ENCODE results near the gene SYT3. TPM values are rescaled to one million over a fixed set of nuclear protein-coding genes. Genes with fewer than 3 reads are reported as not detected.

The SYT3 gene
- total RNA-seq, 1 donor from 2014 or later: not detected

GRCh38 chr19:50658441-50659317, 19.0 kb upstream of the SYT3 start:
- DNase-seq (ENCODE audit: low spot score): peak; percentile 65
- Mint-ChIP-seq H3K9me3 (peaks cover 21% of the 10 kb centered on the region), H3K36me3 (ENCODE audit: low read depth) (peaks cover 5% of the 10 kb centered on the region), H3K4me3 (ENCODE audit: low read depth) (peak overlapping the region; percentile 77), H3K27ac (peak overlapping the region; percentile 94), H3K4me1 (ENCODE audit: low read depth) (peaks cover 14% of the 10 kb centered on the region), H3K27me3 (ENCODE audit: low read depth) (peaks cover 25% of the 10 kb centered on the region)
- intact Hi-C loops (cut with micrococcal nuclease): no loop called here

GRCh38 chr19:50657712-50658440, 18.2 kb upstream of the SYT3 start:
- Mint-ChIP-seq H3K27me3 (ENCODE audit: low read depth) (peaks cover 21% of the 10 kb centered on the region), H3K4me3 (ENCODE audit: low read depth) (peak overlapping the region; percentile 77), H3K9me3 (peaks cover 21% of the 10 kb centered on the region), H3K4me1 (ENCODE audit: low read depth) (peaks cover 14% of the 10 kb centered on the region), H3K36me3 (ENCODE audit: low read depth) (peaks cover 5% of the 10 kb centered on the region), H3K27ac (peak overlapping the region; percentile 94)
- DNase-seq (ENCODE audit: low spot score): peak; percentile 82
- intact Hi-C loops (cut with micrococcal nuclease): no loop called here

- peaks cover 18% of the 10 kb centered on the region for H3K27me3 Mint-ChIP-seq (ENCODE audit: low read depth)
- DNase-seq (ENCODE audit: low spot score): no peak
- H3K4me3 Mint-ChIP-seq (ENCODE audit: low read depth): no peak overlapping the region
- peaks cover 21% of the 10 kb centered on the region for H3K9me3 Mint-ChIP-seq
- intact Hi-C loops (cut with micrococcal nuclease): no loop called here
- H3K27ac Mint-ChIP-seq: peak overlapping the region; percentile 12
- H3K36me3 Mint-ChIP-seq (ENCODE audit: low read depth): peaks cover 5% of the 10 kb centered on the region
- H3K4me1 Mint-ChIP-seq (ENCODE audit: low read depth): peaks cover 14% of the 10 kb centered on the region
Measured at GRCh38 chr19:50657222-50657669, 17.6 kb upstream of the SYT3 start.

GRCh38 chr19:50654882-50655281, 15.2 kb upstream of the SYT3 start:
- DNase-seq (ENCODE audit: low spot score): no peak
- Mint-ChIP-seq H3K4me3 (ENCODE audit: low read depth) (no peak overlapping the region), H3K27ac (no peak overlapping the region), H3K27me3 (ENCODE audit: low read depth) (peaks cover 6% of the 10 kb centered on the region), H3K36me3 (ENCODE audit: low read depth) (peaks cover 5% of the 10 kb centered on the region), H3K4me1 (ENCODE audit: low read depth) (peaks cover 14% of the 10 kb centered on the region), H3K9me3 (peaks cover 21% of the 10 kb centered on the region)
- intact Hi-C loops (cut with micrococcal nuclease): no loop called here

- H3K4me1 Mint-ChIP-seq (ENCODE audit: low read depth): peaks cover 7% of the 10 kb centered on the region
- peaks cover 15% of the 10 kb centered on the region for H3K9me3 Mint-ChIP-seq
- H3K27ac Mint-ChIP-seq: no peak overlapping the region
- H3K36me3 Mint-ChIP-seq (ENCODE audit: low read depth): no peaks in the 10 kb centered on the region
- H3K27me3 Mint-ChIP-seq (ENCODE audit: low read depth): peaks cover 6% of the 10 kb centered on the region
- no peak overlapping the region for H3K4me3 Mint-ChIP-seq (ENCODE audit: low read depth)
- intact Hi-C loops (cut with micrococcal nuclease): no loop called here
- DNase-seq (ENCODE audit: low spot score): no peak
Measured at GRCh38 chr19:50652722-50653121, 13.0 kb upstream of the SYT3 start.

GRCh38 chr19:50651174-50651573, 11.5 kb upstream of the SYT3 start:
- peaks cover 6% of the 10 kb centered on the region for H3K27me3 Mint-ChIP-seq (ENCODE audit: low read depth)
- H3K9me3 Mint-ChIP-seq: peaks cover 7% of the 10 kb centered on the region
- no peak overlapping the region for H3K27ac Mint-ChIP-seq
- H3K36me3 Mint-ChIP-seq (ENCODE audit: low read depth): no peaks in the 10 kb centered on the region
- H3K4me3 Mint-ChIP-seq (ENCODE audit: low read depth): no peak overlapping the region
- DNase-seq (ENCODE audit: low spot score): no peak
- intact Hi-C loops (cut with micrococcal nuclease): no loop called here
- H3K4me1 Mint-ChIP-seq (ENCODE audit: low read depth): no peaks in the 10 kb centered on the region

- H3K27me3 Mint-ChIP-seq (ENCODE audit: low read depth): peaks cover 6% of the 10 kb centered on the region
- H3K27ac Mint-ChIP-seq: no peak within 1 kb of the TSS
- H3K9me3 Mint-ChIP-seq: peaks cover 1% of the 10 kb centered on the region
- H3K4me1 Mint-ChIP-seq (ENCODE audit: low read depth): no peaks in the 10 kb centered on the region
- intact Hi-C loops (cut with micrococcal nuclease): no loop called here
- H3K4me3 Mint-ChIP-seq (ENCODE audit: low read depth): no peak within 1 kb of the TSS
- no peaks in the 10 kb centered on the region for H3K36me3 Mint-ChIP-seq (ENCODE audit: low read depth)
- no peak for DNase-seq (ENCODE audit: low spot score)
Measured at GRCh38 chr19:50649433-50650391, 10.0 kb upstream of the SYT3 start, which contains the start of gene C19orf81. Gene C19orf81 (plus strand): TSS chr19:50649445. CDS start chr19:50649445, 0 bp downstream.

GRCh38 chr19:50648659-50649058, 9.0 kb upstream of the SYT3 start:
- Mint-ChIP-seq H3K27me3 (ENCODE audit: low read depth) (peaks cover under 1% of the 10 kb centered on the region), H3K27ac (no peak overlapping the region), H3K4me1 (ENCODE audit: low read depth) (no peaks in the 10 kb centered on the region), H3K4me3 (ENCODE audit: low read depth) (no peak overlapping the region), H3K36me3 (ENCODE audit: low read depth) (no peaks in the 10 kb centered on the region), H3K9me3 (no peaks in the 10 kb centered on the region)
- intact Hi-C loops (cut with micrococcal nuclease): no loop called here
- DNase-seq (ENCODE audit: low spot score): no peak

GRCh38 chr19:50647879-50648615, 8.4 kb upstream of the SYT3 start:
- Mint-ChIP-seq H3K9me3 (no peaks in the 10 kb centered on the region), H3K4me3 (ENCODE audit: low read depth) (no peak overlapping the region), H3K36me3 (ENCODE audit: low read depth) (no peaks in the 10 kb centered on the region), H3K27ac (no peak overlapping the region), H3K27me3 (ENCODE audit: low read depth) (no peaks in the 10 kb centered on the region), H3K4me1 (ENCODE audit: low read depth) (no peaks in the 10 kb centered on the region)
- intact Hi-C loops (cut with micrococcal nuclease): no loop called here
- no peak for DNase-seq (ENCODE audit: low spot score)

- Mint-ChIP-seq H3K4me1 (ENCODE audit: low read depth) (no peaks in the 10 kb centered on the region), H3K27ac (no peak overlapping the region), H3K27me3 (ENCODE audit: low read depth) (peaks cover 2% of the 10 kb centered on the region), H3K36me3 (ENCODE audit: low read depth) (no peaks in the 10 kb centered on the region), H3K9me3 (no peaks in the 10 kb centered on the region), H3K4me3 (ENCODE audit: low read depth) (no peak overlapping the region)
- intact Hi-C loops (cut with micrococcal nuclease): no loop called here
- DNase-seq (ENCODE audit: low spot score): no peak
Measured at GRCh38 chr19:50646074-50646807, 6.6 kb upstream of the SYT3 start.

GRCh38 chr19:50645107-50645506, 5.4 kb upstream of the SYT3 start:
- Mint-ChIP-seq H3K9me3 (no peaks in the 10 kb centered on the region), H3K27me3 (ENCODE audit: low read depth) (peaks cover 7% of the 10 kb centered on the region), H3K4me3 (ENCODE audit: low read depth) (no peak overlapping the region), H3K36me3 (ENCODE audit: low read depth) (no peaks in the 10 kb centered on the region), H3K27ac (no peak overlapping the region), H3K4me1 (ENCODE audit: low read depth) (no peaks in the 10 kb centered on the region)
- no peak for DNase-seq (ENCODE audit: low spot score)
- intact Hi-C loops (cut with micrococcal nuclease): no loop called here

Data from activated T-helper 2 cell treated with anti-CD3 and anti-CD28 coated beads, Interferon-gamma antibody, Interleukin-2, Interleukin-4, amounts not matched to agents 10 μg/mL and 5 μg/mL and 100 μg/mL, durations not matched to agents 14 hours and 24 hours and 36 hours (primary cell).